Neural cell (in vitro differentiated cells): ENCODE measurements around the gene SCGB1C2.

Source experiments
- TF ChIP-seq, protein P1 (sequence below): fragments of 450-650 bp; IDR thresholded peaks from 2 replicates; pipeline ENCODE4 v1.5.1; 2014; ENCODE audit warnings: antibody characterized with exemption, mild to moderate bottlenecking, moderate library complexity; ENCODE audit not compliant: poor library complexity, severe bottlenecking
- TF ChIP-seq, protein P2 (sequence below): IDR thresholded peaks from 2 replicates; pipeline ENCODE4 v1.6.1; 2012; ENCODE audit warnings: borderline replicate concordance

DNA sequence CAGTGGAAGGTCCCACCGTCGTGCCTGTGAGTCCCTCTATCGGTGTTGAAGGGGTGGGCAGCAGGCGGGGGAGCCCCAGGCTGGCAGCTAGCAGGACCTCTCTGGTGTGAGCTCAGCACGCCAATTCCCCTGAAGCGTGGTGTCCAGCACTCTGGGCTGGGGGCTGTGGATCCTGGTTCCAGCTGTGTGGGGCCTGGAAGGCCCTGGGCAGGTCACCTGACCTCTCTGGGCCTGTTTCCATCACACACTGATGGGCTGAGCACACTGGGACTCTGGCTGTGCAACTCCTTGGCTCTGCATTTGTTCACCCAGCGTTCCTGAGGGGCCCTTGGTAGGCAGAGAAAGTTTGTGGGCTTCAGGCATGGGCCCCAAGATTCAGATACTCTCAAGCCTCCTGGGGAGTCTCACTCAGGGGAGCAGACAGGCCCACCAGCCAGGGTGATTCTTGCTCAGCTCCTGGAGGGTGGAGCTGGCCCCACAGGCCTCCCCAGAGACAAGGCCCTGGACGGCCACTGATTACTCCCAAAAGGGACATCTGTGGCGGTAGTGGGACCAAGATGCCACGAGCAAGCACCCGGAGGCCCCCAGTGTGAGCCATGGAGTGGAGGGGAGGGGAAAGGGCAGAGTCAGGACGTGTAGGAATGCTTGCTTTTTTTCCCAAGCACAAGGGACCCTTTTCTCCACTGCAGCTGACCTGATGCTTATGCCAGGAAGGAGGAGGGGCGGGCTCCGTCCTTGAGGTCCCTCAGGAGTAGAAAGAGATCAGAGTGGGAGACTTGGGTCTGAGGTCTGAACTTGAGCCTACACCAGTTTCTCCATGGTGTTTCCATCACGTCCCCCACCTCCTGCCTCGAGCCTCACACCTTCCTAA lies 8.5 kb downstream of the SCGB1C2 start:
- TF ChIP-seq, protein P1, sequence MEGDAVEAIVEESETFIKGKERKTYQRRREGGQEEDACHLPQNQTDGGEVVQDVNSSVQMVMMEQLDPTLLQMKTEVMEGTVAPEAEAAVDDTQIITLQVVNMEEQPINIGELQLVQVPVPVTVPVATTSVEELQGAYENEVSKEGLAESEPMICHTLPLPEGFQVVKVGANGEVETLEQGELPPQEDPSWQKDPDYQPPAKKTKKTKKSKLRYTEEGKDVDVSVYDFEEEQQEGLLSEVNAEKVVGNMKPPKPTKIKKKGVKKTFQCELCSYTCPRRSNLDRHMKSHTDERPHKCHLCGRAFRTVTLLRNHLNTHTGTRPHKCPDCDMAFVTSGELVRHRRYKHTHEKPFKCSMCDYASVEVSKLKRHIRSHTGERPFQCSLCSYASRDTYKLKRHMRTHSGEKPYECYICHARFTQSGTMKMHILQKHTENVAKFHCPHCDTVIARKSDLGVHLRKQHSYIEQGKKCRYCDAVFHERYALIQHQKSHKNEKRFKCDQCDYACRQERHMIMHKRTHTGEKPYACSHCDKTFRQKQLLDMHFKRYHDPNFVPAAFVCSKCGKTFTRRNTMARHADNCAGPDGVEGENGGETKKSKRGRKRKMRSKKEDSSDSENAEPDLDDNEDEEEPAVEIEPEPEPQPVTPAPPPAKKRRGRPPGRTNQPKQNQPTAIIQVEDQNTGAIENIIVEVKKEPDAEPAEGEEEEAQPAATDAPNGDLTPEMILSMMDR: no peak
- TF ChIP-seq, protein P2, sequence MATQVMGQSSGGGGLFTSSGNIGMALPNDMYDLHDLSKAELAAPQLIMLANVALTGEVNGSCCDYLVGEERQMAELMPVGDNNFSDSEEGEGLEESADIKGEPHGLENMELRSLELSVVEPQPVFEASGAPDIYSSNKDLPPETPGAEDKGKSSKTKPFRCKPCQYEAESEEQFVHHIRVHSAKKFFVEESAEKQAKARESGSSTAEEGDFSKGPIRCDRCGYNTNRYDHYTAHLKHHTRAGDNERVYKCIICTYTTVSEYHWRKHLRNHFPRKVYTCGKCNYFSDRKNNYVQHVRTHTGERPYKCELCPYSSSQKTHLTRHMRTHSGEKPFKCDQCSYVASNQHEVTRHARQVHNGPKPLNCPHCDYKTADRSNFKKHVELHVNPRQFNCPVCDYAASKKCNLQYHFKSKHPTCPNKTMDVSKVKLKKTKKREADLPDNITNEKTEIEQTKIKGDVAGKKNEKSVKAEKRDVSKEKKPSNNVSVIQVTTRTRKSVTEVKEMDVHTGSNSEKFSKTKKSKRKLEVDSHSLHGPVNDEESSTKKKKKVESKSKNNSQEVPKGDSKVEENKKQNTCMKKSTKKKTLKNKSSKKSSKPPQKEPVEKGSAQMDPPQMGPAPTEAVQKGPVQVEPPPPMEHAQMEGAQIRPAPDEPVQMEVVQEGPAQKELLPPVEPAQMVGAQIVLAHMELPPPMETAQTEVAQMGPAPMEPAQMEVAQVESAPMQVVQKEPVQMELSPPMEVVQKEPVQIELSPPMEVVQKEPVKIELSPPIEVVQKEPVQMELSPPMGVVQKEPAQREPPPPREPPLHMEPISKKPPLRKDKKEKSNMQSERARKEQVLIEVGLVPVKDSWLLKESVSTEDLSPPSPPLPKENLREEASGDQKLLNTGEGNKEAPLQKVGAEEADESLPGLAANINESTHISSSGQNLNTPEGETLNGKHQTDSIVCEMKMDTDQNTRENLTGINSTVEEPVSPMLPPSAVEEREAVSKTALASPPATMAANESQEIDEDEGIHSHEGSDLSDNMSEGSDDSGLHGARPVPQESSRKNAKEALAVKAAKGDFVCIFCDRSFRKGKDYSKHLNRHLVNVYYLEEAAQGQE: no peak
